GM12878 (cell line): ENCODE measurements around the gene FNDC3B. TPM values are rescaled to one million over a fixed set of nuclear protein-coding genes. Genes with fewer than 3 reads are reported as not detected.

Experiments
- ATAC-seq: fragments of 200-7000 bp; cut with Tn5 transposase; 3 replicates; pipeline ENCODE4 v1.9.1; 2020; ENCODE audit warnings: mild to moderate bottlenecking, moderate library complexity
- BruUV-seq: library from RNA; stranded (reverse); fragments of 400-500 nt; replicated peaks from 2 replicates; lab custom pipeline; 2021; lab: Mats Ljungman, UMichigan
- CTCF ChIA-PET: fragments of 300-600 bp; sonication (Branson Sonifier 250); formaldehyde crosslinking; extraction: SDS; loops from one replicate; lab custom pipeline; 2021; ENCODE audit warnings: inconsistent platforms; lab: Yijun Ruan, JAX
- POLR2A ChIA-PET: fragments of 350-600 bp; formaldehyde crosslinking; extraction: SDS; loops from one replicate; lab custom pipeline; 2021; ENCODE audit warnings: inconsistent platforms; lab: Charles Lee
- RAD21 ChIA-PET: fragments of 300-600 bp; sonication (Branson Sonifier 250); formaldehyde crosslinking; loops from one replicate; lab custom pipeline; 2023; ENCODE audit warnings: antibody characterized with exemption; ENCODE audit not compliant: unreplicated experiment; lab: Charles Lee
- SMC1A ChIA-PET: fragments of 300-600 bp; sonication (Branson Sonifier 250); formaldehyde crosslinking; loops from one replicate; lab custom pipeline; 2023; ENCODE audit not compliant: unreplicated experiment, uncharacterized antibody; lab: Charles Lee
- DNase-seq: peaks from one replicate; pipeline ENCODE4 v3.0.0-alpha.2; 2011; ENCODE audit warnings: low read depth, low spot score
- FAIRE-seq: peaks from 3 replicates; lab custom pipeline; 2011; peaks lifted over from hg19 to GRCh38; lab: Jason Lieb, UNC
- H2AFZ ChIP-seq: 2 replicates; pipeline ENCODE4 v1.6.0; 2011; ENCODE audit warnings: low read depth, low read length, control low read depth; ENCODE audit not compliant: control insufficient read depth
- H3K27ac ChIP-seq: 2 replicates; pipeline ENCODE4 v1.5.1; 2011; ENCODE audit warnings: control low read depth; ENCODE audit not compliant: control insufficient read depth, insufficient read depth
- H3K27me3 ChIP-seq, 2 experiments: replicated peaks in 1 of 2; 2 replicates each; pipeline versions ENCODE4 v1.6.0 to v1.6.1; 2011; ENCODE audit warnings: low read length in 1 of 2; ENCODE audit not compliant: control insufficient read depth in 2 of 2, insufficient read depth in 2 of 2
- H3K36me3 ChIP-seq, 2 experiments: 2 replicates each; pipeline ENCODE4 v1.5.1; 2011; ENCODE audit warnings: low read length in 1 of 2; ENCODE audit not compliant: control insufficient read depth in 2 of 2, insufficient read depth in 2 of 2
- H3K4me1 ChIP-seq: 2 replicates; pipeline ENCODE4 v1.6.1; 2011; ENCODE audit warnings: mild to moderate bottlenecking, low read length, moderate library complexity, mixed read lengths; ENCODE audit not compliant: control insufficient read depth, insufficient read depth
- H3K4me2 ChIP-seq: 2 replicates; pipeline ENCODE4 v1.6.0; 2011; ENCODE audit warnings: control low read depth; ENCODE audit not compliant: control insufficient read depth, insufficient read depth
- H3K4me3 ChIP-seq: fragments of 200-600 bp; sonication (generic); 2 replicates; pipeline ENCODE4 v1.5.1; 2016
- H3K79me2 ChIP-seq: 2 replicates; pipeline ENCODE4 v1.6.0; 2011; ENCODE audit warnings: low read length; ENCODE audit not compliant: control insufficient read depth, insufficient read depth
- H3K9ac ChIP-seq: 2 replicates; pipeline ENCODE4 v1.8.0; 2011; ENCODE audit warnings: low read length, control low read depth, mixed read lengths; ENCODE audit not compliant: control insufficient read depth, insufficient read depth
- H3K9me3 ChIP-seq: replicated peaks from 3 replicates; pipeline ENCODE4 v1.5.1; 2011; ENCODE audit warnings: mild to moderate bottlenecking, low read length; ENCODE audit not compliant: control insufficient read depth, insufficient read depth
- H4K20me1 ChIP-seq: 2 replicates; pipeline ENCODE4 v1.6.0; 2011; ENCODE audit not compliant: control insufficient read depth, insufficient read depth
- E2F8 ChIP-seq: fragments of 450-650 bp; IDR thresholded peaks from 2 replicates; pipeline ENCODE4 v1.6.1; 2018; ENCODE audit warnings: mild to moderate bottlenecking, low read depth, moderate library complexity; ENCODE audit not compliant: partially characterized antibody
- MEF2A ChIP-seq: IDR thresholded peaks from 2 replicates; pipeline ENCODE4 v1.6.1; 2011; ENCODE audit warnings: low read depth, mild to moderate bottlenecking, low read length, moderate library complexity; ENCODE audit not compliant: insufficient read depth
- NR2C2 ChIP-seq: IDR thresholded peaks from 2 replicates; pipeline ENCODE4 v1.6.1; 2011; ENCODE audit warnings: borderline replicate concordance, low read depth; ENCODE audit not compliant: control insufficient read depth, insufficient read length
- POLR2AphosphoS5 ChIP-seq: IDR thresholded peaks from 2 replicates; pipeline ENCODE4 v1.6.1; 2011; ENCODE audit warnings: mild to moderate bottlenecking, low read length, inconsistent platforms
- REST ChIP-seq: IDR thresholded peaks from 2 replicates; pipeline ENCODE4 v1.6.1; 2012; ENCODE audit warnings: mild to moderate bottlenecking, low read depth, low read length
- WRNIP1 ChIP-seq: IDR thresholded peaks from 2 replicates; pipeline ENCODE4 v1.6.1; 2011; ENCODE audit warnings: low read depth, low read length, improper control_type of control experiment, borderline replicate concordance
- WGBS: methylation state at CpG from one replicate; pipeline ENCODE4 v1.1.6; 2016; ENCODE audit warnings: low lambda C conversion rate; ENCODE audit not compliant: insufficient replicate concordance, insufficient coverage; ENCODE audit errors: missing lambda C conversion rate; 5-methylcytosine and 5-hydroxymethylcytosine counted together
- in situ Hi-C: fragments of 300-500 bp; cut with MboI; formaldehyde crosslinking; loops from 9 replicates; pipeline ENCODE4 v1.14.3; 2018; ENCODE audit warnings: mixed read lengths
- intact Hi-C: fragments of 100-400 bp; cut with micrococcal nuclease; formaldehyde crosslinking; loops from one replicate; pipeline ENCODE4 v1.14.2; 2022; ENCODE audit not compliant: unreplicated experiment
- polyA plus RNA-seq, 11 experiments: library from polyadenylated mRNA; depleted of rRNA in 4 of 11; unstranded in 6 of 11; stranded (reverse) in 5 of 11; fragments of >200 nt; fragmentation: Nextera tagmentation in 4 of 11; fragmentation: Illumina TruSeq in 1 of 11; extraction: Ambion mirVana in 4 of 11; extraction: Trizol in 1 of 11; gene quantifications; 1 replicate in 1 of 11; 2 replicates in 10 of 11; pipeline versions ENCODE4 v1.2.1 to v1.2.3, GENCODE V29; 2011 to 2016; ENCODE audit warnings: inconsistent platforms in 2 of 11, missing spikeins in 2 of 11, low read depth in 1 of 11
- total RNA-seq, 4 experiments: library from RNA; depleted of rRNA in 3 of 4; stranded (reverse); fragments of >200 nt in 3 of 4; fragmentation: Illumina TruSeq in 1 of 4; extraction: Trizol in 1 of 4; gene quantifications; 2 replicates each; pipeline versions ENCODE4 v1.2.1 to v1.2.3, GENCODE V29; 2013 to 2021

The FNDC3B gene
- total and polyA plus RNA-seq, 10 of the 15 experiments (the other 5 are each of a cell fraction or from before 2014, with no cell fraction given), result 7.9 to 35.0 (median 18.5) TPM

GRCh38 chr3:172167892-172168648 lies 128.7 kb downstream of the FNDC3B start:
- Histone ChIP-seq H2AFZ (no peak overlapping the region), H3K79me2 (peaks cover 20% of the 10 kb centered on the region), H4K20me1 (no peaks in the 10 kb centered on the region), H3K36me3 (peaks cover 4 to 11% of the 10 kb centered on the region in 2 experiments; a peak in 3 of 4 replicates), H3K4me1 (peaks cover 26% of the 10 kb centered on the region), H3K4me2 (no peak overlapping the region), H3K9me3 (no peaks in the 10 kb centered on the region), H3K27ac (no peak overlapping the region), H3K27me3 (no peaks in the 10 kb centered on the region), H3K9ac (no peak overlapping the region)
- ChIA-PET RAD21 (interaction anchor here (0.9 to 1.9 kb wide), 3 partner anchors 15 to 29 kb away, joined by 3 to 5 read pairs (median 3); no protein-coding TSS in a partner anchor), CTCF (interaction anchor here (0.8 to 1.4 kb wide), 4 partner anchors 9 to 164 kb away, joined by 3 to 6 read pairs (median 4); no protein-coding TSS in a partner anchor), POLR2A (interaction anchor here (0.6 to 1.1 kb wide), 5 partner anchors 9 to 77 kb away, joined by 3 to 4 read pairs (median 3); no protein-coding TSS in a partner anchor), SMC1A (interaction anchor here (0.6 to 23.2 kb wide), 5 partner anchors 9 to 34 kb away, joined by 3 to 441 read pairs (median 12); no protein-coding TSS in a partner anchor)
- no TSS peak for BruUV-seq
- FAIRE-seq (no peak), ATAC-seq (peak; percentile 20; the same call in 2 of the 3 replicates)
- intact Hi-C loops, result no loop called here
- WGBS, result 80% methylated on average over 3 of the region's 3 CpGs
- no peak for TF ChIP-seq NR2C2
- TF ChIP-seq REST, result no peak
- TF ChIP-seq POLR2AphosphoS5, result no peak
- TF ChIP-seq E2F8, result no peak
- TF ChIP-seq WRNIP1, result no peak
- no peak for TF ChIP-seq MEF2A
- TF ChIP-seq, all 136 proteins: peak for 0
- no peak for DNase-seq
- H3K4me3 ChIP-seq, result no peak overlapping the region
- in situ Hi-C loops, result no loop called here
